BE2C (cell line): ENCODE results near the gene NCAN.
"Not testable (repeated sequence)": the region's sequence is repeated elsewhere in the genome, so short reads cannot be mapped to it uniquely, and the experiment has no call there.

Experiments used
- DNase-seq: peaks from one replicate; pipeline ENCODE4 v3.0.0-alpha.2; 2020
- H3K27me3 ChIP-seq: fragments of 250-450 bp; sonication (Bioruptor Pico); 2 replicates; pipeline ENCODE4 v1.5.1; 2020; ENCODE audit warnings: mild to moderate bottlenecking
- H3K36me3 ChIP-seq: fragments of 250-450 bp; sonication (Bioruptor Pico); 2 replicates; pipeline ENCODE4 v1.5.1; 2020; ENCODE audit warnings: mild to moderate bottlenecking
- H3K4me1 ChIP-seq: fragments of 250-450 bp; sonication (Bioruptor Pico); 2 replicates; pipeline ENCODE4 v1.5.1; 2020
- H3K4me3 ChIP-seq: 2 replicates; pipeline ENCODE4 v1.5.1; 2011; ENCODE audit warnings: low read depth, low read length
- H3K9me3 ChIP-seq: fragments of 250-450 bp; sonication (Bioruptor Pico); 2 replicates; pipeline ENCODE4 v1.5.1; 2020
- CTCF ChIP-seq: IDR thresholded peaks from 2 replicates; pipeline ENCODE4 v1.5.1; 2012; ENCODE audit warnings: mild to moderate bottlenecking, low read depth, low read length

The NCAN gene

GRCh38 chr19:19218911-19219310 lies 7.2 kb downstream of the NCAN start:
- H3K4me1 ChIP-seq = no peaks in the 10 kb centered on the region
- no peak for TF ChIP-seq CTCF
- no peak for DNase-seq
- H3K27me3 ChIP-seq = peaks cover 3% of the 10 kb centered on the region
- H3K4me3 ChIP-seq = no peak overlapping the region
- H3K36me3 ChIP-seq = no peaks in the 10 kb centered on the region
- no peaks in the 10 kb centered on the region; the same call in 1 of the 2 replicates for H3K9me3 ChIP-seq

DNA sequence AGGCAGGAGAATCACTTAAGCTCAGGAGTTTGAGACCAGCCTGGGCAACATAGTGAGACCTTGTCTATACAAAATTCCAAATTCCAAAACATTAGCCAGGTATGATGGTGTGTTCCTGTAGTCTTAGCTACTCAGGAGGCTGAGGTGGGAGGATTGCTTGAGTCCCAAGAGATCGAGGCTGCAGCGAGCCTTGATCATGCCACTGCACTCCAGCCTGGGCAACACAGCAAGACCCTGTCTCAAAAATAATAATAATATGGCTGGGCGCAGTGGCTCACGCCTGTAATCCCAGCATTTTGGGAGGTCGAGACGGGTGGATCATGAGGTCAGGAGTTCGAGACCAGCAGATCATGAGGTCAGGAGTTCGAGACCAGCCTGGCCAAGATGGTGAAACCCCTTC lies 9.2 kb downstream of the NCAN start:
- DNase-seq, H3K9me3 ChIP-seq, H3K4me3 ChIP-seq, H3K27me3 ChIP-seq, H3K4me1 ChIP-seq, H3K36me3 ChIP-seq: not testable (repeated sequence)

- Histone ChIP-seq H3K4me1 (no peaks in the 10 kb centered on the region), H3K36me3 (no peaks in the 10 kb centered on the region), H3K4me3 (no peak overlapping the region), H3K27me3 (no peaks in the 10 kb centered on the region), H3K9me3 (no peaks in the 10 kb centered on the region)
- no peak for DNase-seq
- TF ChIP-seq CTCF = no peak
Measured at GRCh38 chr19:19223060-19223459, 11.3 kb downstream of the NCAN start.

GRCh38 chr19:19223636-19224035 lies 11.9 kb downstream of the NCAN start:
- DNase-seq = no peak
- no peaks in the 10 kb centered on the region for H3K9me3 ChIP-seq
- H3K27me3 ChIP-seq = no peaks in the 10 kb centered on the region
- TF ChIP-seq CTCF = no peak
- no peaks in the 10 kb centered on the region for H3K36me3 ChIP-seq
- no peak overlapping the region for H3K4me3 ChIP-seq
- no peaks in the 10 kb centered on the region for H3K4me1 ChIP-seq

DNA sequence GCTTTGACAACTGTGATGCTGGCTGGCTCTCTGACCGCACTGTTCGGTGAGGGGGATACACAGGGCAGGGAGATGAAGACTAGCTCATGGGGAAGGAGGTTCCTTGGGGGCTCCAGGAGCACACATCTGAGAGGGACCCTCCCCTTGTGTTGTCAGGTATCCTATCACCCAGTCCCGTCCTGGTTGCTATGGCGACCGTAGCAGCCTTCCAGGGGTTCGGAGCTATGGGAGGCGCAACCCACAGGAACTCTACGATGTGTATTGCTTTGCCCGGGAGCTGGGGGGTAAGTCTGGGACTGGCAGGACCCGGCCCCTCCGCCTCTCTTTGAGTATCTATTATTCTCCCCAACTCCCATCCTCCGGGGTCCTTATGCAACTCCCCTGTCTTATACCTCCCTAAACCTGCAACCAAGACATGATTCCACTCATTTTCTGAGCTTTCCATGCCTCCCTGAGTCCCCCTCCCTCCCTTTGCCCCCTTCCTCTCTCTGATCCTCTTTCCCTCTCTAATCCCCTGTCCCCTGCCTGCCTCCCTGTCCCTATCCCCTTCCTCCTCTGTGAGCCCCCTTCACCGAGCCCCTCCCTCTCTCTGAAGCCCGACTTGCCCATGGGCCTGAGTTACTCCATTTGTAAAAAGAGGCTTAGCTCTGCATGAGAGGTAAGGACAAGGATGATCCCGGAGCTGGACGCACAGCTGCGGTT lies 12.5 kb downstream of the NCAN start:
- H3K4me1 ChIP-seq = no peaks in the 10 kb centered on the region
- H3K27me3 ChIP-seq = no peaks in the 10 kb centered on the region

DNA sequence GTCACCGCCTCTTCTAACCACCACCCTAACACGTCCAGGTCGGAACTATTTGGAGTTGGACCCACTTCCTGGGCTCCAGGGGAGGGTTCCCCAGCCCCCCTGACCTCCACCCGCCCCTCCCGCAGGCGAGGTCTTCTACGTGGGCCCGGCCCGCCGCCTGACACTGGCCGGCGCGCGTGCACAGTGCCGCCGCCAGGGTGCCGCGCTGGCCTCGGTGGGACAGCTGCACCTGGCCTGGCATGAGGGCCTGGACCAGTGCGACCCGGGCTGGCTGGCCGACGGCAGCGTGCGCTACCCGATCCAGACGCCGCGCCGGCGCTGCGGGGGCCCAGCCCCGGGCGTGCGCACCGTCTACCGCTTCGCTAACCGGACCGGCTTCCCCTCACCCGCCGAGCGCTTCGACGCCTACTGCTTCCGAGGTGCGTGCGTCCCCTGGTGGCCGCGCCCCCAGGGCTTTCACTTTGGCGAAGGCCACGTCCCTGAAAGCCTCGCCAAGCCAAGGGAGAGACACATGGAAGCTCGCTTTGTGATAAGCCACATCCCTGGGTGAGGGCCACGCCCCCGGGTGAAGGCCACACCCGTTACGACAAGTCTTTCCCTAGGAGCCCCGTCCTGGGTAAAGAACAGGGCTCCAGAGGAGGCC lies 13.2 kb downstream of the NCAN start:
- no peak for TF ChIP-seq CTCF
- H3K9me3 ChIP-seq = no peaks in the 10 kb centered on the region
- no peak overlapping the region for H3K4me3 ChIP-seq
- no peak for DNase-seq
- no peaks in the 10 kb centered on the region for H3K27me3 ChIP-seq
- H3K36me3 ChIP-seq = no peaks in the 10 kb centered on the region
- H3K4me1 ChIP-seq = no peaks in the 10 kb centered on the region

More for the DNA sequence above, 12.5 kb downstream of the NCAN start:
- no peaks in the 10 kb centered on the region for H3K9me3 ChIP-seq
- no peak for DNase-seq
- H3K36me3 ChIP-seq = no peaks in the 10 kb centered on the region
- no peak for TF ChIP-seq CTCF
- H3K4me3 ChIP-seq = no peak overlapping the region
